ENCODE measurements around the gene SPTLC2.

The SPTLC2 gene

GRCh38 chr14:77516126-77516525, 100.3 kb downstream of the SPTLC2 start:
- DNase-seq (ENCODE audit: low read depth), result no peak
- H3K4me3 ChIP-seq (ENCODE audit: low read depth, low read length), result no peak overlapping the region
- TF ChIP-seq POLR2A (IDR thresholded peaks at IDR 0.05; ENCODE audit: extremely low read depth, insufficient read length), result no peak
- TF ChIP-seq CTCF (IDR thresholded peaks at IDR 0.05; ENCODE audit: low read depth, low read length), result no peak
- no peak for TF ChIP-seq MAX (IDR thresholded peaks at IDR 0.05; ENCODE audit: low read depth, low read length)
- TF ChIP-seq MYC (IDR thresholded peaks at IDR 0.05; ENCODE audit: low read depth, low read length), result no peak

GRCh38 chr14:77511486-77512162, 104.8 kb downstream of the SPTLC2 start:
- no peak overlapping the region for H3K4me3 ChIP-seq (ENCODE audit: low read depth, low read length)
- no peak for TF ChIP-seq CTCF (IDR thresholded peaks at IDR 0.05; ENCODE audit: low read depth, low read length)
- no peak for TF ChIP-seq MAX (IDR thresholded peaks at IDR 0.05; ENCODE audit: low read depth, low read length)
- TF ChIP-seq MYC (IDR thresholded peaks at IDR 0.05; ENCODE audit: low read depth, low read length), result no peak
- no peak for TF ChIP-seq POLR2A (IDR thresholded peaks at IDR 0.05; ENCODE audit: extremely low read depth, insufficient read length)
- no peak for DNase-seq (ENCODE audit: low read depth)

- no peak for DNase-seq (ENCODE audit: low read depth)
- no peak overlapping the region for H3K4me3 ChIP-seq (ENCODE audit: low read depth, low read length)
- TF ChIP-seq CTCF (IDR thresholded peaks at IDR 0.05; ENCODE audit: low read depth, low read length) (no peak), POLR2A (IDR thresholded peaks at IDR 0.05; ENCODE audit: extremely low read depth, insufficient read length) (no peak), MAX (IDR thresholded peaks at IDR 0.05; ENCODE audit: low read depth, low read length) (no peak)
Observed at GRCh38 chr14:77509366-77509765, 107.1 kb downstream of the SPTLC2 start.

GRCh38 chr14:77508876-77509275, 107.6 kb downstream of the SPTLC2 start:
- H3K4me3 ChIP-seq (ENCODE audit: low read depth, low read length), result no peak overlapping the region
- no peak for TF ChIP-seq MAX (IDR thresholded peaks at IDR 0.05; ENCODE audit: low read depth, low read length)
- TF ChIP-seq POLR2A (IDR thresholded peaks at IDR 0.05; ENCODE audit: extremely low read depth, insufficient read length), result no peak
- no peak for TF ChIP-seq MYC (IDR thresholded peaks at IDR 0.05; ENCODE audit: low read depth, low read length)
- no peak for TF ChIP-seq CTCF (IDR thresholded peaks at IDR 0.05; ENCODE audit: low read depth, low read length)
- no peak for DNase-seq (ENCODE audit: low read depth)

GRCh38 chr14:77508249-77508648, 108.2 kb downstream of the SPTLC2 start:
- DNase-seq (ENCODE audit: low read depth), result no peak
- TF ChIP-seq CTCF (IDR thresholded peaks at IDR 0.05; ENCODE audit: low read depth, low read length), result no peak
- no peak for TF ChIP-seq POLR2A (IDR thresholded peaks at IDR 0.05; ENCODE audit: extremely low read depth, insufficient read length)
- no peak for TF ChIP-seq MYC (IDR thresholded peaks at IDR 0.05; ENCODE audit: low read depth, low read length)
- TF ChIP-seq MAX (IDR thresholded peaks at IDR 0.05; ENCODE audit: low read depth, low read length), result no peak
- H3K4me3 ChIP-seq (ENCODE audit: low read depth, low read length), result no peak overlapping the region
